K562 (cell line): ENCODE measurements around the gene PRSS1. TPM values are rescaled to one million over a fixed set of nuclear protein-coding genes. Genes with fewer than 3 reads are reported as not detected.

Experiments used
- ATAC-seq: fragments of 200-7000 bp; cut with Tn5 transposase; 3 replicates; pipeline ENCODE4 v1.9.1; 2020; ENCODE audit warnings: moderate library complexity
- BruUV-seq: library from RNA; stranded (reverse); fragments of 400-500 nt; replicated peaks from 2 replicates; lab custom pipeline; 2021; lab: Mats Ljungman, UMichigan
- CTCF ChIA-PET: fragments of 300-600 bp; formaldehyde crosslinking; extraction: SDS; loops from one replicate; lab custom pipeline; 2021; ENCODE audit warnings: low intra/inter-chr PET ratio; lab: Yijun Ruan, JAX
- POLR2A ChIA-PET: fragments of 300-600, 350-650 bp; sonication (Branson Sonifier 250); formaldehyde crosslinking; extraction: SDS; loops from one replicate; lab custom pipeline; 2021; ENCODE audit warnings: antibody characterized with exemption, inconsistent platforms; lab: Yijun Ruan, JAX
- DNase-seq, 4 experiments: peaks; one replicate each; pipeline versions ENCODE4 v3.0.0 to v3.0.0-alpha.2; 2011 to 2018; ENCODE audit warnings: low spot score in 3 of 4, mixed read lengths in 3 of 4; ENCODE audit errors: extremely low read depth in 1 of 4
- FAIRE-seq: peaks from 2 replicates; lab custom pipeline; 2011; peaks lifted over from hg19 to GRCh38; lab: Jason Lieb, UNC
- H2AFZ ChIP-seq: 2 replicates; pipeline ENCODE4 v1.6.0; 2011; ENCODE audit warnings: low read depth, low read length, control low read depth, inconsistent platforms
- H3K27ac ChIP-seq: fragments of 200-600 bp; 3 replicates; pipeline ENCODE4 v1.8.0; 2011; ENCODE audit warnings: low read depth, mild to moderate bottlenecking, control low read depth, inconsistent platforms, low read length, moderate library complexity, mixed read lengths; ENCODE audit errors: extremely low read depth
- H3K27me3 ChIP-seq, 2 experiments: fragments of 300-600 bp in 1 of 2; 2 replicates in 1 of 2; 3 replicates in 1 of 2; pipeline versions ENCODE4 v1.6.0 to v1.8.0; 2011; ENCODE audit warnings: inconsistent platforms in 2 of 2, low read length in 2 of 2, mild to moderate bottlenecking in 1 of 2, mixed read lengths in 1 of 2, moderate library complexity in 1 of 2; ENCODE audit not compliant: control insufficient read depth in 2 of 2, insufficient read depth in 2 of 2
- H3K36me3 ChIP-seq: fragments of 300-600 bp; 3 replicates; pipeline ENCODE4 v1.8.0; 2011; ENCODE audit warnings: mild to moderate bottlenecking, low read length, inconsistent platforms; ENCODE audit not compliant: control insufficient read depth, insufficient read depth
- H3K4me1 ChIP-seq, 2 experiments: fragments of 200-600 bp in 1 of 2; replicated peaks in 1 of 2; 2 replicates in 1 of 2; 3 replicates in 1 of 2; pipeline versions ENCODE4 v1.5.1 to v1.8.0; 2011; ENCODE audit warnings: inconsistent platforms in 2 of 2, low read length in 2 of 2, mild to moderate bottlenecking in 1 of 2, mixed read lengths in 1 of 2, moderate library complexity in 1 of 2; ENCODE audit not compliant: control insufficient read depth in 2 of 2, insufficient read depth in 2 of 2
- H3K4me2 ChIP-seq: 2 replicates; pipeline ENCODE4 v1.6.1; 2011; ENCODE audit warnings: low read length, control low read depth, inconsistent platforms, mixed read lengths; ENCODE audit not compliant: insufficient read depth
- H3K4me3 ChIP-seq: fragments of 200-600 bp; sonication (generic), shearing (Covaris generic); 2 replicates; pipeline ENCODE4 v1.5.1; 2016; ENCODE audit warnings: control low read depth, inconsistent platforms
- H3K79me2 ChIP-seq: fragments of 200-600 bp; 3 replicates; pipeline ENCODE4 v1.8.0; 2011; ENCODE audit warnings: low read length, inconsistent platforms; ENCODE audit not compliant: control insufficient read depth, insufficient read depth
- H3K9ac ChIP-seq, 2 experiments: 2 replicates each; pipeline versions ENCODE4 v1.6.0 to v1.6.1; 2011; ENCODE audit warnings: low read depth in 2 of 2, low read length in 2 of 2, control low read depth in 1 of 2, inconsistent platforms in 1 of 2, mild to moderate bottlenecking in 1 of 2, mixed read lengths in 1 of 2; ENCODE audit not compliant: insufficient read depth in 1 of 2
- H3K9me1 ChIP-seq: one replicate; pipeline ENCODE4 v1.6.0; 2011; ENCODE audit warnings: inconsistent platforms, mild to moderate bottlenecking, low read length, moderate library complexity; ENCODE audit not compliant: control insufficient read depth, insufficient read depth
- H3K9me3 ChIP-seq: replicated peaks from 2 replicates; pipeline ENCODE4 v1.5.1; 2011; ENCODE audit warnings: low read depth, low read length, inconsistent platforms; ENCODE audit not compliant: control insufficient read depth, insufficient read depth
- H4K20me1 ChIP-seq: replicated peaks from 2 replicates; pipeline ENCODE4 v1.6.1; 2011; ENCODE audit warnings: low read length, inconsistent platforms, mixed read lengths; ENCODE audit not compliant: control insufficient read depth, insufficient read depth
- EGR1 ChIP-seq: fragments of 450-650 bp; conservative IDR thresholded peaks from 2 replicates; pipeline ENCODE4 v1.6.1; 2017; ENCODE audit warnings: mild to moderate bottlenecking
- RBM15 ChIP-seq: fragments of 200-400 bp; formaldehyde crosslinking; IDR thresholded peaks from 2 replicates; pipeline ENCODE4 v1.6.1; 2018; ENCODE audit warnings: mild to moderate bottlenecking, low read length, moderate library complexity; ENCODE audit not compliant: insufficient read depth
- WGBS: fragments of 100-300 bp; shearing (Covaris generic); methylation state at CpG from one replicate; pipeline ENCODE4 v1.1.6; 2016; ENCODE audit warnings: low coverage, mixed read lengths; ENCODE audit not compliant: insufficient coverage; ENCODE audit errors: missing lambda C conversion rate; 5-methylcytosine and 5-hydroxymethylcytosine counted together
- in situ Hi-C: fragments of 300-500 bp; cut with MboI; formaldehyde crosslinking; loops from 4 replicates; pipeline ENCODE4 v1.15.0; 2018; ENCODE audit warnings: inconsistent platforms, mixed read lengths
- intact Hi-C: fragments of 100-400 bp; cut with micrococcal nuclease; formaldehyde crosslinking; loops from 2 replicates; pipeline ENCODE4 v1.14.2; 2022
- polyA plus RNA-seq, 8 experiments: library from polyadenylated mRNA; depleted of rRNA in 4 of 8; stranded (reverse) in 5 of 8; unstranded in 3 of 8; fragments of >200 nt; fragmentation: Nextera tagmentation in 2 of 8; fragmentation: Illumina TruSeq in 1 of 8; extraction: Ambion mirVana in 2 of 8; extraction: Trizol in 1 of 8; gene quantifications; 2 replicates each; pipeline versions ENCODE4 v1.2.1 to v1.2.3, GENCODE V29; 2011 to 2014; ENCODE audit warnings: inconsistent platforms in 1 of 8, missing spikeins in 1 of 8
- total RNA-seq, 7 experiments: library from RNA; depleted of rRNA in 6 of 7; stranded (reverse); fragments of >200 nt in 6 of 7; fragmentation: Illumina TruSeq in 2 of 7; extraction: Trizol in 2 of 7; gene quantifications; 2 replicates each; pipeline versions ENCODE4 v1.2.1 to v1.2.3, GENCODE V29; 2011 to 2021; ENCODE audit warnings: low replicate concordance in 1 of 7
- TF ChIP-seq, protein P1 (sequence below): sonication (generic); formaldehyde crosslinking; IDR thresholded peaks from 2 replicates; pipeline ENCODE4 v1.8.0; 2022; ENCODE audit warnings: mild to moderate bottlenecking, low read depth, missing genetic modification reagents

PRSS1 gene
- total and polyA plus RNA-seq, 9 of the 15 experiments (the other 6 are each of a cell fraction or from before 2014, with no cell fraction given) = 0.07 to 6.6 (median 0.20) TPM; not detected in 6

DNA sequence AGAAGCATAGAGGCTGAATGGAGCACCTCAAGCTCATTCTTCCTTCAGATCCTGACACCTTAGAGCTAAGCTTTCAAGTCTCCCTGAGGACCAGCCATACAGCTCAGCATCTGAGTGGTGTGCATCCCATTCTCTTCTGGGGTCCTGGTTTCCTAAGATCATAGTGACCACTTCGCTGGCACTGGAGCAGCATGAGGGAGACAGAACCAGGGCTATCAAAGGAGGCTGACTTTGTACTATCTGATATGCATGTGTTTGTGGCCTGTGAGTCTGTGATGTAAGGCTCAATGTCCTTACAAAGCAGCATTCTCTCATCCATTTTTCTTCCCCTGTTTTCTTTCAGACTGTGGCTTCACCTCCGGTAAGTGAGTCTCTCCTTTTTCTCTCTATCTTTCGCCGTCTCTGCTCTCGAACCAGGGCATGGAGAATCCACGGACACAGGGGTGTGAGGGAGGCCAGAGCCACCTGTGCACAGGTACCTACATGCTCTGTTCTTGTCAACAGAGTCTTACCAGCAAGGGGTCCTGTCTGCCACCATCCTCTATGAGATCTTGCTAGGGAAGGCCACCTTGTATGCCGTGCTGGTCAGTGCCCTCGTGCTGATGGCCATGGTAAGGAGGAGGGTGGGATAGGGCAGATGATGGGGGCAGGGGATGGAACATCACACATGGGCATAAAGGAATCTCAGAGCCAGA, 52.5 kb downstream of the PRSS1 start:
- Histone ChIP-seq H3K4me3 (no peak overlapping the region), H3K79me2 (no peaks in the 10 kb centered on the region; the same call in 2 of the 3 replicates), H2AFZ (no peak overlapping the region), H3K4me2 (no peak overlapping the region), H3K27ac (no peak overlapping the region), H3K27me3 (peaks cover 6 to 19% of the 10 kb centered on the region in 2 experiments; a peak in 4 of 5 replicates), H3K36me3 (no peaks in the 10 kb centered on the region), H3K9me3 (no peaks in the 10 kb centered on the region), H3K4me1 (peaks cover 6 to 21% of the 10 kb centered on the region in 2 experiments; a peak in 4 of 5 replicates), H4K20me1 (no peaks in the 10 kb centered on the region), H3K9me1 (no peaks in the 10 kb centered on the region), H3K9ac (no peak overlapping the region)
- in situ Hi-C loops (no loop called here), intact Hi-C loops (no loop called here)
- ATAC-seq (no peak), DNase-seq (no peak), FAIRE-seq (no peak)
- WGBS = 10% methylated on average over 5 of the region's 8 CpGs
- no peak for TF ChIP-seq RBM15
- TF ChIP-seq, protein P1, sequence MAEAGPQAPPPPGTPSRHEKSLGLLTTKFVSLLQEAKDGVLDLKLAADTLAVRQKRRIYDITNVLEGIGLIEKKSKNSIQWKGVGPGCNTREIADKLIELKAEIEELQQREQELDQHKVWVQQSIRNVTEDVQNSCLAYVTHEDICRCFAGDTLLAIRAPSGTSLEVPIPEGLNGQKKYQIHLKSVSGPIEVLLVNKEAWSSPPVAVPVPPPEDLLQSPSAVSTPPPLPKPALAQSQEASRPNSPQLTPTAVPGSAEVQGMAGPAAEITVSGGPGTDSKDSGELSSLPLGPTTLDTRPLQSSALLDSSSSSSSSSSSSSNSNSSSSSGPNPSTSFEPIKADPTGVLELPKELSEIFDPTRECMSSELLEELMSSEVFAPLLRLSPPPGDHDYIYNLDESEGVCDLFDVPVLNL (CRISPR knock-in tag) = no peak
- no peak for TF ChIP-seq EGR1
- POLR2A ChIA-PET = interaction anchor here (0.8 kb wide), 1 partner anchor 8 kb away, joined by 3 read pairs; no protein-coding TSS in a partner anchor
- no TSS peak for BruUV-seq
- CTCF ChIA-PET = no interaction called here
